NCI-H69 (cell line): ENCODE data around the gene SERPINB13.

Experiments used
- DNase-seq: peaks from one replicate; lab custom pipeline; 2025; lab: John Stamatoyannopoulos, UW

Gene SERPINB13, protein sequence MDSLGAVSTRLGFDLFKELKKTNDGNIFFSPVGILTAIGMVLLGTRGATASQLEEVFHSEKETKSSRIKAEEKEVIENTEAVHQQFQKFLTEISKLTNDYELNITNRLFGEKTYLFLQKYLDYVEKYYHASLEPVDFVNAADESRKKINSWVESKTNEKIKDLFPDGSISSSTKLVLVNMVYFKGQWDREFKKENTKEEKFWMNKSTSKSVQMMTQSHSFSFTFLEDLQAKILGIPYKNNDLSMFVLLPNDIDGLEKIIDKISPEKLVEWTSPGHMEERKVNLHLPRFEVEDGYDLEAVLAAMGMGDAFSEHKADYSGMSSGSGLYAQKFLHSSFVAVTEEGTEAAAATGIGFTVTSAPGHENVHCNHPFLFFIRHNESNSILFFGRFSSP

DNA sequence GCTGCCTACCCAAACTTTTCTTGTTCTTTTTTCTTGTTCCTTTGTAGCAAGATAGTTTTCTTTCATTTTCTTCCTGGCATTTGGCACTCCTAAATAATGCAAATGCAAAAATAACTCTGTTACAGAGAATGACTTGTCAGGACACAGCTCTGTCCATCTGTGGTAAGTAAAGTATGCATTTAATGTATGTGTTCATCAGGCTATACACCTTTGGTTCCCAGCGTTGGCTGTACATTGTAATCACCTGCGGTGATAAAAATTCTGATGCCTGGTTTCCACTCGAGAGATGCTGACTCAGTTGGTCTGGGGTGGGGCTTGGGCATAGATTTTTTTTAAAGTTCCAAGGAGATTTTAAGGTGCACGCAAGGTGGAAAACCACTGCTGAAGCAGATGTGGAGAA lies at the start of gene SERPINB13:
Gene SERPINB13 (plus strand): TSS at position 378 of the 400 bp plus-strand sequence. CDS start 1,325 bp downstream, outside the sequence.
- DNase-seq, result no peak

- no peak for DNase-seq
Measured at GRCh38 chr18:63539904-63540510, 47.1 kb upstream of the SERPINB13 start.

DNA sequence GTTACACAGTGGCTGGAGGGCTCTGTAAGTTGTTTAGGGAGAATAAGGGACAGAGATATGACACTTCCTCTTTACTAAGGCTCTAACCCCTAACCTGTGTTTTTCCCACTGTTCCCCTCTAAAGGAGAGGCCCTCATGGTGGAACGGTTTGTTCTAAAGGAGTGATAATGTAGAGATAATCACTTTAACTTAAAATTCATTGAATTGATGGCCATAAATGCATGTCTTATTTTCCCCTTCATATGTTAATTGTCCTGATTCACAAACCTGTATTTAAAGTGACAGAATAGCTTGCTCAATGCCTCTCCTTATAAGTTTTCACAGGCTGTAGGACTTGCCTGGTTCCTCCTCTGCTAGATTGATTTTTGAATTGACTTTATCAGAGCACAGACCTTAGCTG lies 45.1 kb upstream of the SERPINB13 start, which contains the start of gene SERPINB12:
Gene SERPINB12 (plus strand): TSS at position 301 of the 400 bp plus-strand sequence. CDS start 13,791 bp downstream, outside the sequence.
- no peak for DNase-seq

DNA sequence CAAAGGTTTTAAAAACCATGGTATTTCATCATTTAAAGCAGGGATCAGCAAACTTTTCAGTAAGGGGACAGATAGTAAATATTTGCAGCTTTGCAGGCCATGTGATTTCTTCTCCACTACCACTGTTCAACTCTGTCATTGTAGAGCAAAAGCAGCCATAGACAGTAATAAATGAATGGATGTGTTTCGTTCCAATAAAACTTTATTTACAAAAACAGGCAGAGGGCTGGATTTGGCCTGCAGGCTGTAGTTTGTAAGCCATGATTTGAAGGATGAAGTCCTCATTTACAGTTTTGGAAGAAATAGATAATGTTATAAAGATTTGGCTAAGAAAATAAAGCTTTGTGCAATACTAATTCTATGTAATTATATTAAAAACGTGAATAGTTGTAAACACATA lies 43.1 kb upstream of the SERPINB13 start:
- no peak for DNase-seq

- peak; percentile 21 for DNase-seq
Measured at GRCh38 chr18:63545000-63545399, 42.1 kb upstream of the SERPINB13 start.

DNA sequence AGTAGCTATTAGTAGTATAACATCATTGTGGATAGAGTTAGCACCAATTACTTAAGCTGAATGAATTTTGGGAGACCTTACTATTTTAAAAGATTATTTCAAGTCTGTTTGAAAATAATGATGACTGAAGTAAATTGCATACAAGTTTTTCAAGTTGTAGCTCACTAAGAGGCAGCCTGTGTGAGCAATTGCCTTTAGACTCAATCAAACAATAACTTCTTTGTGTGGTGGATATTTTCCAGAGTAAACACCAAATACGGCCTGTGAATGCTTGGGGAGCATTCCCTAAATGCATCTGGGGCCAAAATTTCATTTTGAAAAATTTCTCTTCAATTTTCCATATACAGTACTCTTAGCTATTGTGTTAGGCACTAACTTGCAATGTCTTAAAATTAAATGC lies 37.1 kb upstream of the SERPINB13 start:
- no peak for DNase-seq

DNA sequence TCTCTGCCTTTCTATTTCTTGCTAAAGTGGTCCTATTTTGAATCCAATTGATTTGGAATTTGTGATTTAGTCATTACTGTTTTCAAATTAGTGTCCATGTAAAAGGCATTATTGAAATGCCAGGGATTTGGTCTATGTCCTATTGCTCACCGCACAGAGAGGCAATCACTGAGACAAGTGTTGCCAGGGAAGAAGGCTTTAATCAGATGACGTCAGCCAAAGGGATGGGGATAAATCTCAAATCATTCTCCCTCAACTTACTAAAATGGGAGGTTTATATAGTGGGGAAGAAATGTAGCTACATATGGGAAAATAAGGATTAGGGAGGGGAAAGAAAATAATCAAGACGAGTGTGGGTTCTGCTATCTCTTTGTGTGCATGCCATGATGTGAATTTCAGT lies 35.4 kb upstream of the SERPINB13 start:
- no peak for DNase-seq

GRCh38 chr18:63552581-63552980 lies 34.6 kb upstream of the SERPINB13 start:
- peak; percentile 60 for DNase-seq

DNA sequence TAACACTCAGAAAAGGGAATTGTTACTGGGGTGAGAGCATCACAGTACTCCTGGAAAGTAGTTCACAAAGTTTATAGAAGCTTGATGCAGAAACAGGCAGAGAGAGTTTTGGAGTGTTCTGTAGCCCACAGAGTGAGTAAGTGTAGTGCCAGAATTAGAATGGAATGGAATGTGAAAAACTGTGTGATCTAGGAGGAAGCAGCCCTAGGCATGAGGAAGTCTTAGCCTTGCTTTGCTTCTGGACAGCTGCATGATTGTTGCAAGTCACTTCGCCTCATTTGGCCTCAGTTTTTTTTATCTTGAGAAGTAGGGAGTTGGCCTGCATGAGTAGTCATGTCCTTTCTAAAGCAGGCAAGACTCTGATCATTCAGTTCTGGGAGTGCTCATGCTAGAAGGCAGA lies 34.1 kb upstream of the SERPINB13 start:
- DNase-seq, result peak; percentile 61

- peak; percentile 29 for DNase-seq
Measured at GRCh38 chr18:63559567-63560491, 27.3 kb upstream of the SERPINB13 start.

DNA sequence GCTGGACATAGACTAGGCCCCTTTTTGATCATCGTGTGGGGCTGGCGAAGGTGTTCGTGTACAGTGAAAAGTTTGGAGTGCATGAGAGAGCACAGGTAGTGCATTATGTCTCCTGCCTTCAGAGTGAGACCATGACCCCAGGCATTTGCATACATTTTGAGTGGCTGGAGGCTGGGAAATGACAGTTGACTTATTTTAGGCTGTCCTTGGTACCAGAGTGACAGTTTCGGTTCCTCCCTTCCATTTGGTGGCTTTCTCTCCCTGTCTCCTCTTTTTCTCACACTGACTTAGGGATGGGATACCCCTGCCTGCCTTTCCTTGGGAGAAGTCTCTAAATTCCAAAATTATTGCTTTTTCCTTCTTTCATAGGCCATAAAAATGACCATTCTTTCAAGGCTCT lies 24.9 kb upstream of the SERPINB13 start:
- no peak for DNase-seq

GRCh38 chr18:63564021-63564420 lies 23.1 kb upstream of the SERPINB13 start:
- no peak for DNase-seq

DNA sequence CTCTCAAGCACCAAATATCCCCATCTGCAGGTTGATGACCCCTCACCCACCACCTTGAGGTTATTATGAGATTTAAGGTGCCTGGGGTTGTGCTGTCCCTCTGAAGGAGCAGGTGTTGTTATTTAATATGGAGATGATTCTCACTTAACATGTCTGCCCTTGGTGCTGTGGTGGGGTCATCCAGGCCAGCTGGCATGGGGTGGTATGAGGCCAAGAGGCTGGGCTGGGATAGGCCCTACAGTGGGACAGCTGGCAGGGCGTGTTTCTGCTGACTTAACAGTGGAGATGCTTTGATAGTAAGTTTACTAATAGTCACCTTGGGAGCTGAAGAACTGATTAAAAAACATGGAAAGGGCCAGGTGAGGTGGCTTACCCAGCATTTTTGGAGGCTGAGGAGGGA lies 22.6 kb upstream of the SERPINB13 start:
- no peak for DNase-seq

DNA sequence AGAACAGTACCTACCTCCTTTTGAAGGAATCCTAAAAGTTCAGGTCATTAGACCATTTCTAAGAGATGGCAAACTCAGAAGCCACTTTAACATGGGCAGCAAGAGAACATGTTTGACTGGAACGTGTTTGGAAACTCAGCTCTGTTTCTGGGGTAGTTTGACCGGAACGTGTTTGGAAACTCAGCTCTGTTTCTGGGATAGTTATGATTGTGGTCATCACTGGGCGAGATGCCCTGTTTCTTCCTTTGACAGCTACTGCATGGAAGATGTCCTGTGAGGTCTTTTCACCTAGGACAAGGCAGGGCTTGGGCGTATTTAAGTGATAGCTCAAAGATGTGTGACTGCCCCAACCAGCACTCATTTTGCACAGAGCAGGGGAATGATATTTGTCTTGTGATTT lies 19.9 kb upstream of the SERPINB13 start:
- DNase-seq, result no peak

DNA sequence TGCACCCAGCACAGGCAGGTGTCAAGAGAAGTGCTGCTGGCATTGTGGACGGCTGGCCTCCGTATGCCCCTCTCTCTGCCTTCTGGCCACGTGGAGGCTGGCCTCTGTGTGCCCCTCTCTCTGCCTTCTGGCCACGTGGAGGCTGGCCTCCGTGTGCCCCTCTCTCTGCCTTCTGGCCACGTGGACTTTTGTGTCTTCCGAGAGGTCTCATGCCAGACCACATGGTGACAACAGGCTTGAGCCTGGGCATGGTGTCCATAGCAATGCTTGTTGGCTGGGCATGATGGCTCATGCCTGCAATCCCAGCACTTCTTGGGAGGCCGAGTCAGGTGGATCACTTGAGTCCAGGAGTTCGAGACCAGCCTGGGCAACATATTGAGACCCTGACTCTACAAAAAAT lies 19.3 kb upstream of the SERPINB13 start:
- DNase-seq, result no peak

DNA sequence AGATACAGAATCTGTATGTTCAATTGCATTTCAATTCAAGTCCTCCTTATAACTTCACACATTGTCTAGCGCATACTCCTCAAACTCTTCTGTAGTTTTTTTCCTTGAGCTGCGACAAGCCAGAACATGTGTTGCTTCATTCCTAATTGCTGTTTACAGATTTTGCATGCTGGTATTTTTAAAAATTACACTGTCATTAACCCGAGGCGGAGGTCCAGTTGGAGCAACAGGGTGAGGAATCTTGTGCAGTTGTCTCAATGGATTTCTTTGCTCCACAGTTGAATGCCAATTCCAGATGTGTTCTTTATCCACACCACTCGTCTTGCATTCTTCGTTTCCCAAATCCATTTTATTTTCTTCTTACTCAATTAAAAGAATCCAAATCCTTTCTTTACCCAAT lies 16.4 kb upstream of the SERPINB13 start:
- DNase-seq, result no peak

- DNase-seq, result peak; percentile 22
Measured at GRCh38 chr18:63575681-63576080, 11.5 kb upstream of the SERPINB13 start.

- peak; percentile 82 for DNase-seq
Measured at GRCh38 chr18:63578357-63578958, 8.7 kb upstream of the SERPINB13 start.

- no peak for DNase-seq
Measured at GRCh38 chr18:63579616-63580015, 7.5 kb upstream of the SERPINB13 start.

DNA sequence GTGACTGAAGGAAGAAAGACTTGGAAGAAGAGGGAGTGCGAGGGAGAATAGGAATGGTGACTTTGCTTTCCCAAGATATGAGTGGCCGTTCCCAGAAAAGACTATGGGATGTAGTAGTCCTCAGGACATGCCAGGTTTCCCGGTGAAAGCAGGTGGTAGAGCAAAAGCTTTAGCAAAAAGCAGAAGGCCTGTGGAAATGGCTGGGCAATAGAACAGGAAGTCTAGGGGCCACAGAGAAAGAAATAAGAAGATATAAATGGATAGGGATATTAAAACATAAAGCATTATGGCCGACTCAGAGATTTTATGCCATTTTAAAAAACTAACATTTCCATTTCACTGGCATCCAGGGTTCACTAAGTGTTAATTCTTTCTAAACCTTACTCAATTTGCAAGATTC lies 1.2 kb upstream of the SERPINB13 start:
- DNase-seq, result no peak

DNA sequence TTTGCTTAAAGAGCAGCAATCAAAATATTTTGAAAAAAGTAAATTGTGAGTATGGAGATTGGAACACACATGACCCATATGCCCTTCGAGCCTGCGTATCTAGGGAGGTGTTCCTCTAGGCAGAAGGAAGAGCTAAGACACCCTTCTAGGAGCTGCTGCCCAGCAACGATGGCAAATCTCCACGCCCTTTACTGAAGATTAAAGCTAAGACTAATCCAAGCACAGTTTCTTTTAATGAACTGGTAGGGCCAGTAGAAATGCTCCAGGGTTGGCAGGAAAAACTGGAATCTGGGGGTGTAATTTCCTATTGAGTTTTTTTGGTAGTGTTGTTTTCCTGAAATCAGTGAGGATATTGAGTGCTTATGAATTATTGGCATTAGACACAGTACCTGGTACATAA lies 712 bp upstream of the SERPINB13 start:
- DNase-seq, result no peak

DNA sequence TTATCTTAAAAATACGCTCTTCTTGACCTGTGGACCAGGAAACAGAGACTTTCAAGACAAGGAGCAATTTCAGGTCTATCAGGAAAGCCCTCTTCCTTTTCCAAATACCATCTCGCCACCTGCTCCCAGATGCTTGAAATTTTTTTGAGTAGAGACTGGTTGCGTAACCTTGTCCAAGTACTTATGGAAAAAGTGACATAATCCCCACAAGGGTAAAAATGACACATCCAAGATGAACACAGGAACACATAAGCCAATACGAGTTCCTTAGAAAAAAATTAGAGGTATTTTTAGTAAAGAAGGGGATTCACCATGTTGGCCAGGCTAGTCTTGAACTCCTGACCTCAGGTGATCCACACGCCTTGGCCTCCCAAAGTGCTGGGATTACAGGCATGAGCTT lies 1.8 kb downstream of the SERPINB13 start:
- no peak for DNase-seq
